ENCODE results near the gene CCDC88B. TPM values are rescaled to one million over a fixed set of nuclear protein-coding genes. Genes with fewer than 3 reads are reported as not detected.

Gene CCDC88B
- total and polyA plus RNA-seq, 2 of the 8 experiments (the other 6 are each of a cell fraction or from before 2014, with no cell fraction given), result 5.9 to 12.5 TPM

DNA sequence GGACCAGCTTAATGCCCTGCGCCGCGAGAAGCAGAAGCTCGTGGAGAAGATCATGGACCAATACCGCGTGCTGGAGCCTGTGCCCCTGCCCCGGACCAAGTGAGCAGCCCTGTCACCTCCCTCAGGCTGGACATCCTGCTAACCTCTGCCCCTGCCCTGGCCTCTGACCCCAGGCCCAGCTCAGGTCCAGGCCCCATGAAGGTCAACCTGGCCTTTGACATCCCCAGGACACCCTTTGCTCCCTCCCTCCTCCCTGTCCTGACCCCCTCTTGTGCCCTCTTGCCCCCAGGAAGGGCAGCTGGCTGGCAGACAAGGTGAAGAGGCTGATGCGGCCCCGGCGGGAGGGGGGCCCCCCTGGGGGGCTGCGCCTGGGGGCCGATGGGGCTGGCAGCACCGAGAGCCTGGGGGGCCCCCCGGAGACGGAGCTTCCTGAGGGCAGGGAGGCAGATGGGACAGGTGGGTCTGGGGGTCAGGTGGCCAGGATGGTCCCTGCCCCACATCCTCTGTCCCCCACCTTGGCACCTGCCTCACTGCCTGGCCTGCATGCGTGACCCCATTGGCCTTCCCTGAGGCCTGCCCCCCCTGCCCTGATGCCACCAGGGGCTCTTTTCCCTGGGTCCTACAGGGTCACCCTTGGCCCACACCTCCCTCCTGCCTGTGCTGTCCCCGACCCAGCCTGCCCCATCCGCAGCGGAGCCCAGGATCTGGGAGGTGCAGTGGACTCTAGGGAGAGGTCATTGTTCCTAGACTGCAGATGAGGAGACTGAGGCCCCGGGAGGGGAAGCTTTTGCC, 13.9 kb downstream of the CCDC88B start:
- Histone ChIP-seq H3K9ac (replicated peaks in 1 of 4; ENCODE audit: extremely low read depth in 1 of 4, low read depth in 3 of 4, low read length in 3 of 4) (no peak overlapping the region), H2BK15ac (ENCODE audit: low read length) (0 out of 2 replicates have a peak overlapping the region, but pooled peaks have one; percentile 81), H4K5ac (ENCODE audit: insufficient read length, low read depth, low read length) (no peak overlapping the region), H3K56ac (replicated peaks; ENCODE audit: insufficient read length, low read depth, low read length) (no peak overlapping the region), H3K79me2 (ENCODE audit: control insufficient read depth in 1 of 2, insufficient read depth in 2 of 2, low read length in 2 of 2) (no peaks in the 10 kb centered on the region), H4K91ac (replicated peaks; ENCODE audit: insufficient read length, low read length) (peak overlapping the region; percentile 54), H4K8ac (ENCODE audit: extremely low read depth, insufficient read depth, low read length) (peak overlapping the region; percentile 76), H3K36me3 (ENCODE audit: control insufficient read depth in 2 of 4, insufficient read depth in 4 of 4, low read length in 3 of 4) (no peaks in the 10 kb centered on the region), H3K23ac (ENCODE audit: insufficient read length) (no peak overlapping the region), H3K4ac (replicated peaks; ENCODE audit: insufficient read length, low read depth, low read length) (no peak overlapping the region), H2AFZ (ENCODE audit: low read length) (no peak overlapping the region), H3K4me1 (replicated peaks in 1 of 4; ENCODE audit: control insufficient read depth in 3 of 4, insufficient read depth in 4 of 4, low read length in 3 of 4) (peaks cover 0 to 30% (median 20%) of the 10 kb centered on the region in 4 experiments; a peak in 6 of 7 replicates), H2AK5ac (ENCODE audit: low read depth, low read length) (peak overlapping the region; percentile 86; the same call in 1 of the 2 replicates), H3K23me2 (ENCODE audit: low read depth, low read length) (no peaks in the 10 kb centered on the region; the same call in 1 of the 2 replicates), H3K27me3 (replicated peaks in 1 of 4; ENCODE audit: control insufficient read depth in 3 of 4, extremely low read depth in 1 of 4, insufficient read depth in 3 of 4, low read length in 3 of 4) (no peaks in the 10 kb centered on the region), H3K18ac (ENCODE audit: extremely low read depth, low read length) (no peak overlapping the region; the same call in none of the 2 replicates), H2BK5ac (ENCODE audit: low read depth, low read length) (peak overlapping the region; percentile 35; the same call in 1 of the 2 replicates), H4K20me1 (replicated peaks in 1 of 2; ENCODE audit: control insufficient read depth in 1 of 2, insufficient read depth in 2 of 2, low read length in 2 of 2) (no peaks in the 10 kb centered on the region), H2BK20ac (ENCODE audit: low read length) (0 out of 2 replicates have a peak overlapping the region, but pooled peaks have one; percentile 32), H2BK12ac (ENCODE audit: low read depth, low read length) (no peak overlapping the region; the same call in 1 of the 2 replicates), H3K27ac (ENCODE audit: low read depth, low read length) (no peak overlapping the region), H3K4me3 (ENCODE audit: extremely low read depth in 1 of 4, insufficient read depth in 2 of 4, low read depth in 3 of 4, low read length in 4 of 4) (no peak overlapping the region), H3K9me3 (ENCODE audit: insufficient read depth in 2 of 2, low read depth in 1 of 2, low read length in 1 of 2) (no peaks in the 10 kb centered on the region), H3K14ac (ENCODE audit: insufficient read length) (no peak overlapping the region), H2BK120ac (replicated peaks; ENCODE audit: low read depth, low read length) (no peak overlapping the region), H3K4me2 (ENCODE audit: insufficient read depth in 1 of 2, low read depth in 2 of 2, low read length in 2 of 2) (no peak overlapping the region), H3K79me1 (ENCODE audit: low read depth, low read length) (no peaks in the 10 kb centered on the region)
- WGBS, 2 experiments (ENCODE audit: extremely low coverage in 1 of 2, insufficient coverage in 1 of 2, insufficient read length in 1 of 2, insufficient replicate concordance in 2 of 2, low coverage in 1 of 2, low lambda C conversion rate in 2 of 2, missing lambda C conversion rate in 1 of 2), result 93% methylated on average over 15 of the region's 20 CpGs; no CpG with 5 or more reads in 1 of the 2 experiments
- ChIA-PET CTCF (ENCODE audit: partially characterized antibody) (interaction anchor here (0.6 to 37.6 kb wide), 26 partner anchors 15 to 868 kb away, joined by 3 to 614 read pairs (median 6); partner anchors contain the start of genes CATSPERZ, CCDC88B, ESRRA and NUDT22), POLR2A (ENCODE audit: partially characterized antibody) (interaction anchor here (1.0 to 6.2 kb wide), 8 partner anchors 12 to 147 kb away, joined by 3 to 47 read pairs (median 6); partner anchors contain the start of genes ESRRA, FERMT3, PRDX5 and TRMT112)
- no peak for DNase-seq (ENCODE audit: low read depth in 1 of 2, low spot score in 2 of 2)
- FAIRE-seq, result no peak
- no peak for TF ChIP-seq CBX8 (IDR thresholded peaks at IDR 0.05; ENCODE audit: borderline replicate concordance, low read depth, low read length)
- TF ChIP-seq SAP30 (IDR thresholded peaks at IDR 0.05; ENCODE audit: insufficient read depth, insufficient replicate concordance, low read length), result no peak
- TF ChIP-seq BCL11A (IDR thresholded peaks at IDR 0.05; ENCODE audit: low read depth in 2 of 2, low read length in 2 of 2), result no peak
- no peak for TF ChIP-seq TAF7 (optimal IDR thresholded peaks at IDR 0.05; ENCODE audit: borderline replicate concordance, low read depth, low read length)
- no peak for TF ChIP-seq GTF2F1 (IDR thresholded peaks at IDR 0.05; ENCODE audit: borderline replicate concordance, low read depth, low read length)
- TF ChIP-seq CEBPB (IDR thresholded peaks at IDR 0.05; ENCODE audit: low read depth, low read length), result no peak
- no peak for TF ChIP-seq CHD1 (IDR thresholded peaks at IDR 0.05; ENCODE audit: low read depth, low read length)
- TF ChIP-seq MAX (IDR thresholded peaks at IDR 0.05), result no peak
- no peak for TF ChIP-seq MAFK (IDR thresholded peaks at IDR 0.05; ENCODE audit: low read depth, low read length)
- TF ChIP-seq KDM4A (IDR thresholded peaks at IDR 0.05; ENCODE audit: low read depth, low read length, severe bottlenecking), result no peak
- TF ChIP-seq TCF12 (IDR thresholded peaks at IDR 0.05; ENCODE audit: low read depth, low read length), result no peak
- TF ChIP-seq SP1 (IDR thresholded peaks at IDR 0.05; ENCODE audit: low read depth, low read length), result no peak

All from H1 (cell line).